ENCODE data around the gene RPLP2.

Gene RPLP2

DNA sequence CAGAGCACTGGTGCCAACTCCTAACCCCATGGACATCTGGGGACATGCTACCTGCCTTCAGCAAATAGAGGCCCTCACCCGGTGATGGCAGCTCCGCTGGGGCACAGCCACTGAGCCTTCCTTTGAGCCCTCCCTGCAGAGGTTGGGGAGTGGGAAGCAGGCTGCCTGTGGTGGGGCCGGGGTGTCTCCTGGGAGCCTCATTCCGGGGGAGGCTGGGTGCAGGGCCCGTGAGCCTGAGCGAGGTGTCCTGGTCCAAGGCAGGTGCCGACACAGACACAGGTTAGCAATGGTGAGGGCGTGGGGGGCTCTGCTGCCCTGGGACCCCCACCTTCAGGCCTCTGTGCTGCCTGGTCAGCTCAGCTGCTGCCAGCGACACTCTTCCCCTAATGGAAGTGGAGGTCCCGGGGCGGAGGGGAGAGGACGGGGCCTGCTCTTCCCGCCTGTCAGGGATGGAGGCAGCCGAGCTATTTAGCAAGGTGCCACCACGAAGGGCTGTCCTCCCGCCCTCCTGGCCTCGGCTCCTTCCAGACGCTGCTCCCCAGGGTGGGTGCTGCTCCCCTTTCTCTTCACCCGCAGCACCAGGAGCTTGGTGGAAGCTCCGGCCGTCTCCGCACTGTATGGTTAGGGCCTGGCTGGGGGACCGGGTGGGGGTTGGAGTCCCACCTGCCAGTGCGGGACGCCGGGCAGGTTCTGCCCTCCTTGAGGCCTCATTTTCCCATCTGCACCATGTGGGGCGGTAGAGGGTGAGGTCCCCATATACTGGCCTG lies 44.1 kb downstream of the RPLP2 start:
- DNase-seq: no peak

DNA sequence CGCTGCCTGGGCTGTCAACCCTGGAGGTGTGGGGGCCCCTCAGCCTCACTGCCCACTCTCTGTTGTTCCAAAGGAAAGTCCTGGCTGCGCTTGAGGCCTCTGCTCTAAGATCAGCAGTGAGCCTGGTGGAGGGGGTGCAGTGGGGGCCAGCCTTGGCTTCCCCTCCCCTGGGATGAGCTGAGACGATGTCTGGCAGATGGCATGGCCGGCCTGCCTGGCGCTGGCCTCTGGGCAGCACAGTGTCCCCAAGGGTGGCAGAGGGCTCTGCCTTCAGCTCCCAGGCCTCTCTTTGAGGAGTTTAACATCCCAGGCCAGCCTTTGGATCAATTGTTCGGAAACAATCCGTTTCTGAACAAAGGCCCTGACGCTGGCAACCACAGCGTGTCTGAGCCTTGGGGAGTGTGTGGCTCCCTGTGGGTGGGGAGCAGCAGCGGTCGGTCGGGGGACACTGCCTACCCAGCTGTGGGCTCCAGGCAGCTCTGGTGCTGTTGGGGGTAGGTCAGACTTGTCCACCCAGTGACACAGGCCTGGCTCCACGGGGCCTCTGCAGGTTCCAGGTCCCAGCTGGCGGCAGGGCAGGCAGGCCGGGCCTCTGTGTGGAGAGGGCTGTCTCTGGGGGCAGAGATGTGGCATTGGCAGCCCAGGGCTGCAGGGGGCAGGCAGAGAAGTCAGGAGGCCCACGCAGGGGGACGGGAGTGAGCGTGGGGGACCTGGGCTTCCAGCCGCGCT lies 45.0 kb downstream of the RPLP2 start:
- no peak for DNase-seq

DNA sequence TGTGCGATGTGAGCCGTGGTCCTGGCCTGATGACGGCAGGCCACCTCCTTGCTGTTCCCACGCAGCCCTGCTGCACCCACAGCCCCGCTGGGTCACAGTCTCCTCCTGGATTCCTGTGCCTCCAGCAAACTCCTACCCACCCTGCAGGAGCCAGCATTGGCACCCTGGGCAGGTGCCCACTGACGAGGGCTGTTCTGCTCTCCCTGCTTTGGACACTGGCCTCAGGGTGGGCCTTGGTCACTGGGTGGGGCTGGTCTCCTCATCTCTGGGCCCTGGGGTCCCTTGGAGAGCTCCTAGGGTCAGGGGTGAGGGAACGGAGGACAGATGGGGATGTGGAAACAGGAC lies 45.5 kb downstream of the RPLP2 start:
- no peak for DNase-seq

DNA sequence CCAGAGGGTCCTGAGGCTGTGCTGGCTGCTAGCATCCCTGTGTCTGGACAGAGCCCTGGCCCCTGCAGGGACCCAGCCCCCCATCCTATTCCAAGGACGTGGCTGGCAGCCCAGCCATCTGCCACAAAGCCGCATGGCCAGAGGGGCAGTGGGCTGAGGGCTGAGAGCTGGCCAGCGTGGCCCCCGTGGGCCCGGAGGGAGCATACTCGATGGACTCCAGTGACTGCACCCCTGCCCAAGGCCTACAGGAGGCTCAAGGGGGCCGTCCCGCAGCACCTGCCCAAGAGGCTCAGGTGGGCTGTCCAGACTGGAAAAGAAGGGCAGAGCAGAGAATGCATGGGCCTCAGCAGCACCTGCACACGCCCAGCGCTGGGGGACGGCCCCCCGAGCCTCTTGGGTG lies 46.0 kb downstream of the RPLP2 start:
- DNase-seq: no peak

DNA sequence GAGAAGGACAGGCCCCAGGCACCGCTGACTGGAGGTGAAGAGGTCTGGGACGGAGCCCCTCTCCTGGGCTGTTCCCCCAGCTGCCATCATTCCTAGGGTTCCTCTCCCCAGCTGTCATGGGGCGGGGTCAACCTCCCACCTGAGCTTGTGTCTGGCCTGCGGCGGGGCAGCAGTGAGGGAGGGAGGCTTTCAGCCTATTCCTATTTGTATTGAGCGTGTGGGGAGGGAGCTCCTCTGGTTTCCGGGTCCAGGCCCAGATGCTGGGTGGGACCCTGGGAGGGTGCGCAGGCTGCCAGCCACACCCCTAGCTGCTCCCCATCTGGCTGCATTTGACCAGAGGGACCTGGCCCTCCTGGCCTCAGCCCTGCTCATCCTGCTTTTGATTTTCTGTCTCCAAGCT lies 46.6 kb downstream of the RPLP2 start:
- DNase-seq: no peak

DNA sequence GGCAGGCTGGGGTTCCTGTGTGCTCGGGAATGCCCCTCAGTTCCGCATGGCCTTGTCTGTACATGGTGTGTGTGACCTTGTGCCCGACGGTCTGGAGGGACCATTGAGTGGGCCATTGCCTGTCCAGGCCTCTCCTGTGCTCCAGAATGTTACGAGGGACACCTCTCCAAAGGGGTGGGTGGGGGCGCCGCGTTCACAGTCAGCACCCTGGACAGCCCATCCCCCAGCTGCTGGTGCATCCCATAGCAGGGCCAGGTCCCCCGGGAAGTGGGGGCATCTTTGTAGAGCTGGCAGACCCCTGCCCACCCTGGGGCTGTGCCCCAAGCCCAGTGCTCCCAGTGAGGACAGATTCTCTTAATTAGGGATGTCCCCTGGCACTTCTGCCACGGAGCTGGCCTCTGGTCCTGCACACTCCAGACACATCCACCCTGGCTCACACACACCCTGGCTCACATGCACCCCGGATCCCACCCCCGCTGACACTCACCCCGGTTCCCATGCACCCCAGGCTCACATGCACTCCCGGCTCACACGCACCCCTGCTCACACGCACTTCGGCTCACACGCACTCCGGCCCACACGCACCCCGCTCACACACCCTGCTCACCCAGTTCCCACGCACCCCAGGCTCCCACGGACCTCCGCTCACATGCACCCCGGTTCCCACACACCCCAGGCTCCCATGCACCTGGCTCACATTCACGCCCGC lies 48.4 kb downstream of the RPLP2 start:
- DNase-seq: no peak

DNA sequence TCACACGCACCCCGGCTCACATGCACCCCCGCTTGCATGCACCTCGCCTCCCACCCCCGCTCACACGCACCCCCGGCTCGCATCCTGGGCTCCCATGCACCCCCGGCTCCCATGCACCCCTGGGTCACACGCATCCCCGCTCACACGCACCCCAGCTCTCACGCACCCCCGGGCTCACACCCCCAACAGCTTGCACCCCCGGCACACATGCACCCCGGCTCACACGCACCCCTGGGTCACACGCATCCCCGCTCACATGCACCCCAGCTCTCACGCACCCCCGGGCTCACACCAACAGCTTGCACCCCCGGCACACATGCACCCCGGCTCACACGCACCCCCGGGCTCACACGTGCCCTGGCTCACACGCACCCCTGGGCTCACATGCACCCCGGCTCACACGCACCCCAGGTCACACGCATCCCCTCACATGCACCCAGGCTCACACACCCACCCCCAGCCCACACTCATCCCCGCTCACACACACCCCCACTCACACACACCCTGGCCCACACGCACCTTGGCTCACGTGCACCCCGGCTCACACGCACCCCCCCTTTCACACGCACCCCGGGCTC lies 49.1 kb downstream of the RPLP2 start:
- no peak for DNase-seq

DNA sequence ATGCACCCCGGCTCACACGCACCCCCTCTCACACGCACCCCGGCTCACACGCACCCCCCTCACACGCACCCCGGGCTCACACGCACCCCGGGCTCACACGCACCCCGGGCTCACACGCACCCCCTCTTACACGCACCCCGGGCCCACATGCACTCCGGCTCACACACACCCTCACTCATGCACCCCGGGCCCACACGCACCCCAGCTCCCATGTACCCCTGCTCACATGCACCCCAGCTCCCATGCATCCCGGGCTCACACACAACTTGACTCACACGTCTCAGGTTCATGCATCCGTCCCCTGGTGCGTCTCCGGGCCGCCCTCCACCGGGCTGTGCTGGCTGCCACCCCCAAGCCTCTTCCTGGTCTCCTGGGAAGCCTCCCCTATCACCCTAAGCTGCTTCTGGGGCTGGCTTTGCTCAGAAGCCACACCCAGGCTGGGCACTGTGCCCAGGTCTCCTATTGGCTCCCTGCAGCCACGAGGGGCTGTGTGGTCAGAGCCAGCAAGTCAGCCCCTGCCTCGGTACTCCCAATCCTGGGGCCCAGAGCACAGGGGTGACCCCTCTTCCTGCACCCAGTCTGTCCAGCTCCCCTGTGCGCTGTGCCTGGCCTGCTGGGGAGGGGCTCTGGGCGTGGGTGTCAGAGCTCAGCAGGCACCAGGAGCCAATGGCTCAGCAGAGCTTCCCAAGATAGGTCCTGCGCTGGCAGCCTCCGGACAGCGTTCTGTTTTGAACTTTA lies 49.8 kb downstream of the RPLP2 start:
- no peak for DNase-seq

DNA sequence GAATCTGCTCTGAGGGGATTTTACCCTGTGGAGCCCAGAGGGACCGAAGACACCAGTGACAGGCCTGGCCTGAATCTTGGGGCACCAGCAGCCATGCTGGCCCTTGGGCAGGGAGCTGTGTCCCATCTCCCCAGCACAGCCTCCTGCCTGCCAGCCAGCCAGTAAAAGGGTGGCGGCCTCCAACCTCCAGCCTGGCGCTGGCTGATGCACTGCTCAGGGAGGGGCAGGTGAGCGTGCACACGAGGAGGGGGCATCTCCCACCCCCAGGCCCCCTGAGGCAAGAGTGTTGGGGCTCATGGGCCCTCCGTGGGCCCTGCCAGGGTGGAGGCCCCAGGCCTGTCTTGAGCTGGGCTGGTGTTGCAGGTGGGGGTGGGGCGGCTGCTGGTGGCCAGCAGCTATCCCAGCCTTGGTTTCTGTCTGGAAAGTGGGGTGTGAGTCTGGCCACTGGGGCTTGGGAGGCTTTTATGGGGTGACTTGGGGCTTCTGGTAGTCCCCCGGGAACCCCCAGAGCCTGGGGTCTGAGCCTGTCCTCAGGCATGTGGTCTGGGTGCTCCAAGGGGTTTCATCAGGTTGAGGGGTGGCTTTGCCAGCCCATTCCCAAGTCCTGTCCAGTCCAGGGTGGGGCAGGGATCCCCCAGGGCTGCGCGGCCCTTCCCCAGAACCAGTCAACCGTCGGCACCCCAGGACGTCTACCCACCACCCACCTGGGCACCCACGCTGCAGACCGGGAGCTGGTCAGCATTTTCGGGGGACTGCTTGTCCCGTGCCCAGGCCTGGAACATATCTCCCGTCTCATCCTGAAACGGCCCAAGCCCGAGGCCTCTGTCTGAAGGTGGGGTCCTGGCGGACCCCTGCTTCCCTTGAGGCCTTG lies 50.7 kb downstream of the RPLP2 start:
- DNase-seq: no peak

DNA sequence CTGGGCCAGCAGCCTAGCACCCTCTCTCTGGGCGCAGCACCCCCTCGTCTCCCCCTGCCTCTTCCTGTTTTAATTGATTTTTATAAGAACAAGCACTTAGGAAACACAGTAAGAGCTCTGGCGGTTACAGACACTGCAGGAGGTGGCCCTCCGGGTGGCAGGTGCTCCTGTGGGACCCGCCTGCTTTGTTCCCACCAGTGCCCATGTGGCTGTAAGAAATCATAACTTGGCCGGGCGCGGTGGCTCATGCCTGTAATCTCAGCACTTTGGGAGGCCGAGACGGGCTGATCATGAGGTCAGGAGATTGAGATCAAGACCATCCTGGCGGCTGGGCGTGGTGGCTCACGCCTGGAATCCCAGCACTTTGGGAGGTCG lies 51.3 kb downstream of the RPLP2 start:
- DNase-seq: no peak

DNA sequence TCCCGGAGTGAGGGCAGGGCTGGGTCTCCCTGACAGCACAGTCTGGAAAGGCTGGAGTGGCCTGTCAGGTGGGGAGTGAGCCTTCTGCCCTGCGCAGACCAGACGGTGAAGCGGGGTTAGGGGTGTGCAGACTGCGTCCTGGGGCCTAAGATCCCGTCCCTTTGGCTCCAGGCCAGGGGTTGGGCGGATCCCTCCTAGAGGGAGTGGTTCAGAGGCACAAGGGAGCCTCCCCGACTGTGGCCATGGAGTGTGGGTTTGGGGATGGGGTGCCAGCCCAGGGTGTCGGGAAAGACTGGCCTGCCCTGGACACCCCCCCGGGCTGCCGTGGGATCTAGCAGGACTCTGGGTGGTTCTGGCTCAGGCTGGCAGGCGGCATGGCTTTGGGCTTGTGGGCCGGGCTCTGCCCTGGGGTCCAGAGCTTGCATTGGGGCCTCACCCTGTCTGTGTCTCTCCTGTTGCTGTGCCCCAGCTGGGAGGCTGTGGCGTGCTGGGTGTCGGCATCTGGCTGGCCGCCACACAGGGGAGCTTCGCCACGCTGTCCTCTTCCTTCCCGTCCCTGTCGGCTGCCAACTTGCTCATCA lies 52.4 kb downstream of the RPLP2 start:
- no peak for DNase-seq
